DND-41 (cell line): ENCODE data around the gene RNASE12.

Experiments
- CTCF ChIP-seq: IDR thresholded peaks from 2 replicates; pipeline ENCODE4 v1.5.1; 2012; ENCODE audit warnings: borderline replicate concordance, low read length, moderate library complexity, mild to moderate bottlenecking; ENCODE audit not compliant: poor library complexity, severe bottlenecking; ENCODE audit errors: extremely low read depth
- EZH2 ChIP-seq: IDR thresholded peaks from 3 replicates; pipeline ENCODE4 v1.6.1; 2012; ENCODE audit warnings: borderline replicate concordance, low read depth, mild to moderate bottlenecking, moderate library complexity, low read length, inconsistent platforms; ENCODE audit not compliant: severe bottlenecking

GRCh38 chr14:20568393-20568792 lies 22.8 kb downstream of the RNASE12 start:
- TF ChIP-seq CTCF (no peak), EZH2 (no peak)
